ENCODE measurements around the gene PCDHA5.
"Not testable (repeated sequence)": the region's sequence is repeated elsewhere in the genome, so short reads cannot be mapped to it uniquely, and the experiment has no call there.

The PCDHA5 gene

DNA sequence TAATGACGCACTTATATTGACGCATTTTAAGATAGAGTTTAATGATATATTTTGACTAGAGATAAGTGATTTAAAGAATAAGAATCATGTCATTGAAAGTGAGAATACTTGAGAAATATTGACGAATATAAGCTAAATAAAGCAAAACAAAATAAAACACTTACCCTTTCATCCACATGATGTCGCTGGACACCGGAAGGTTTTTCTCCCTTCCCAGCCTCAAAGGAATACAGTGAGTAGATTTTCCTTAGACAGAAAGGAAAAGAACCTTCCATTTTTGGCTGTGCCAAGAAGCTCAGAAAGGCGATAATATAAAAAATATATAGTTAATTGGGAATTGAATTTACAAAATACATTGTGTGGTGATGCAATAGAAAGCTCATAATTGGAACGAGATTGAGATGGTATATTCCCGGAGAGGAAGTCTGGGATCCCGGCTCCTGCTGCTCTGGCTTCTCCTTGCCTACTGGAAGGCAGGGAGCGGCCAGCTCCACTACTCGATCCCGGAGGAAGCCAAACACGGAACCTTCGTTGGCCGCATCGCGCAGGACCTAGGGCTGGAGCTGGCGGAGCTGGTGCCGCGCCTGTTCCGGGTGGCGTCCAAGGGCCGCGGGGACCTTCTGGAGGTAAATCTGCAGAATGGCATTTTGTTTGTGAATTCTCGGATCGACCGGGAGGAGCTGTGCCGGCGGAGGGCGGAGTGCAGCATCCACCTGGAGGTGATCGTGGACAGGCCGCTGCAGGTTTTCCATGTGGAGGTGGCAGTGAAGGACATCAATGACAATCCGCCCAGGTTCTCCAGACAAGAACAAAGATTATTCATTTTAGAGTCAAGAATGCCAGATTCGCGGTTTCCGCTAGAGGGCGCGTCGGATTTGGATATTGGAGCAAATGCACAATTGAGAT, at the start of gene PCDHA5:
PCDHA5 (plus strand) TSS at position 239 of the 906 bp plus-strand sequence.
- peak; percentile 47 for DNase-seq (ENCODE audit: low spot score)

DNA sequence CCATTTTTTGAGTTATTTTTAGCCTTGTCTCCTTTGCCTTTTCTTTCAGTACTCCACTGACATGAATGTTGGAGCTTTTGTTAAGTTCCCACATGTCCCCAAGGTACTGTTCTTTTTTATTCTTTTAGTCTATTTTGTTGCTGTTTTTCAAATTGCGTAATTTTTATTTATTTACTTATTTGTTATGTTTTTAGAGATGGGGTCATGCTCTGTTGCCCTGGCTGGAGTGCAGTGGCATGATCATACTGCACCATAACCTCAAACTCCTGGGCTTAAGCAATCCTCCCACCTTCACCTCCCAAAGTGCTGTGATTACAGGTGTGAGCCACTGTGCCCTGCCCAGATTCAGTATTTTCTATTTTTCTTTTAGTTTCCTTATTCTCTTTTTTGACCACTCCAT, 40.9 kb upstream of the PCDHA5 start:
- DNase-seq (ENCODE audit: low spot score): no peak

DNA sequence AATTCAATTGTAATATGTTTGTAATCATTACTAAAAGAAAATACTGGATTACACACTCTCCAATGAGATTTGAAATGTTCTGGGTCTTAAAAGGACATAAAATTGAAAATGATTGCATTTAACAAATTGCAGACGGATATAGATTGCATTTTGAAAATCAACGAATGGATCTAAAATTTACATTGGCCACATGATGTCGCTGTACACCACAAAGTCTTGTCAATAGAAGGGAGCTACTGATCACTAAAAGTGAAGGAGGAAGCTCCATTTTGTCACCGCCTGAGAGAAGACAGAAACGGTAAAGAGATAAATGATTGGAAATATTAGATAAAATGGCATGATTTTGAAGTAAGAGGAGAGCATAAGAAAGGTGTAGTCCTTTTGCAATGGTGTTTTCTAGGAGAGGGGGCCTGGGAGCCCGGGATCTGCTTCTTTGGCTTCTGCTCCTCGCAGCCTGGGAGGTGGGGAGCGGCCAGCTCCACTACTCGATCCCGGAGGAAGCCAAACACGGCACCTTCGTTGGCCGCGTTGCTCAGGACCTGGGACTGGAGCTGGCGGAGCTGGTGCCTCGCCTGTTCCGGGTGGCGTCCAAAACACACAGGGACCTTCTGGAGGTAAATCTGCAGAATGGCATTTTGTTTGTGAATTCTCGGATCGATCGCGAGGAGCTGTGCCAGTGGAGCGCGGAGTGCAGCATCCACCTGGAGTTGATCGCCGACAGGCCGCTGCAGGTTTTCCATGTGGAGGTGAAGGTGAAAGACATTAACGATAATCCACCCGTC, 35.3 kb upstream of the PCDHA5 start, which contains the start of gene PCDHA1:
PCDHA1 (plus strand) TSS at position 236 of the 782 bp plus-strand sequence.
- DNase-seq (ENCODE audit: low spot score): peak; percentile 37

DNA sequence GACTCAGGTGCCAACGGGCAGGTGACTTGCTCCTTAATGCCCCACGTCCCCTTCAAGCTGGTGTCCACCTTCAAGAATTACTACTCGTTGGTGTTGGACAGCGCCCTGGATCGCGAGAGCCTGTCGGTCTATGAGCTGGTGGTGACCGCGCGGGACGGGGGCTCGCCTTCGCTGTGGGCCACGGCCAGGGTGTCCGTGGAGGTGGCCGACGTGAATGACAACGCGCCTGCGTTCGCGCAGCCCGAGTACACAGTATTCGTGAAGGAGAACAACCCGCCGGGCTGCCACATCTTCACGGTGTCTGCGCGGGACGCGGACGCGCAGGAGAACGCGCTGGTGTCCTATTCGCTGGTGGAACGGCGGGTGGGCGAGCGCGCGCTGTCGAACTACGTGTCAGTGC, 34.0 kb upstream of the PCDHA5 start:
- DNase-seq (ENCODE audit: low spot score): not testable (repeated sequence)

GRCh38 chr5:140787849-140788504, 33.4 kb upstream of the PCDHA5 start:
- not testable (repeated sequence) for DNase-seq (ENCODE audit: low spot score)

GRCh38 chr5:140791089-140791488, 30.3 kb upstream of the PCDHA5 start:
- DNase-seq (ENCODE audit: low spot score): no peak

DNA sequence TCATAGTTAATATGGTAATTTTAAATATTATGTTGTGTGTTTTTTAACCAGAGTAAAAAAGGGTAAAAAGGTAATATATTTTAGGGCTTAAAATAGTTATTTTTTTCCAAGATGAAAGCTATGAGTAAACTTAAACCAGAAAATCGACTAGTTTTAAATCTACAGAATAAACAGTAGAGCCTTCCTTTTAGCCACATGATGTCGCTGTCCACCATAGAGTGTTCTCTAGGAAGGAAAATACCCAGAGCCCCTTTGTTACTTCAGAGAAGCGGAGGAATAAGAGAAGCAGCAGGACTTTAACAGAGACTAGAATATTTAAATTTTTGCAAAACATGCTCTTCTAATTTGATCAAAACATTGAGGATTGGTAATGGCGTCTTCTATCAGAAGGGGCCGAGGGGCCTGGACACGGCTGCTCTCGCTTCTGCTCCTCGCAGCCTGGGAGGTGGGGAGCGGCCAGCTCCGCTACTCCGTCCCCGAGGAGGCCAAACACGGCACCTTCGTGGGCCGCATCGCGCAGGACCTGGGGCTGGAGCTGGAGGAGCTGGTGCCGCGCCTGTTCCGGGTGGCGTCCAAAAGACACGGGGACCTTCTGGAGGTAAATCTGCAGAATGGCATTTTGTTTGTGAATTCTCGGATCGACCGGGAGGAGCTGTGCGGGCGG, 26.7 kb upstream of the PCDHA5 start, which contains the start of gene PCDHA2:
PCDHA2 (plus strand) TSS at position 258 of the 664 bp plus-strand sequence.
- peak; percentile 11 for DNase-seq (ENCODE audit: low spot score)

DNA sequence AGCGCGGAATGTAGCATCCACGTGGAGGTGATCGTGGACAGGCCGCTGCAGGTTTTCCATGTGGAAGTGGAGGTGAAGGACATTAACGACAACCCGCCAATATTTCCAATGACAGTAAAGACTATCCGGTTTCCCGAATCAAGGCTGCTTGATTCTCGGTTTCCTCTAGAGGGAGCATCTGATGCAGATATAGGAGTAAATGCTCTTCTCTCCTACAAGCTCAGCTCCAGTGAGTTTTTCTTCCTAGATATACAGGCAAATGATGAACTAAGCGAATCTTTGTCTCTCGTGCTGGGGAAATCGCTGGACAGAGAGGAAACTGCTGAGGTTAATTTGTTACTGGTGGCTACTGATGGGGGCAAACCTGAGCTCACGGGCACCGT, 26.2 kb upstream of the PCDHA5 start:
- peak; percentile 4 for DNase-seq (ENCODE audit: low spot score)

DNA sequence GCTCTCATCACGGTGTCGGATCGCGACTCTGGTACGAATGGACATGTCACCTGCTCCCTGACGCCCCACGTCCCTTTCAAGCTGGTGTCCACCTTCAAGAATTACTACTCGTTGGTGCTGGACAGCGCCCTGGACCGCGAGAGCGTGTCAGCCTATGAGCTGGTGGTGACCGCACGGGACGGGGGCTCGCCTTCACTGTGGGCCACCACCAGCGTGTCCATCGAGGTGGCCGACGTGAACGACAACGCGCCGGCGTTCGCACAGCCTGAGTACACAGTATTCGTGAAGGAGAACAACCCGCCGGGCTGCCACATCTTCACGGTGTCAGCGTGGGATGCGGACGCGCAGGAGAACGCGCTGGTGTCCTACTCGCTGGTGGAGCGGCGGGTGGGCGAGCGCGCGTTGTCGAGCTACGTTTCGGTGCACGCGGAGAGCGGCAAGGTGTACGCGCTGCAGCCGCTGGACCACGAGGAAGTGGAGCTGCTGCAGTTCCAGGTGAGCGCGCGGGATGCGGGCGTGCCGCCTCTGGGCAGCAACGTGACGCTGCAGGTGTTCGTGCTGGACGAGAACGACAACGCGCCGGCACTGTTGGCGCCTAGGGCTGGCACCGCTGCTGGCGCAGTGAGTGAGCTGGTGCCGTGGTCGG, 25.2 kb upstream of the PCDHA5 start:
- DNase-seq (ENCODE audit: low spot score): not testable (repeated sequence)

- DNase-seq (ENCODE audit: low spot score): no peak
These were observed 24.7 kb upstream of the PCDHA5 start for GRCh38 chr5:140796718-140797095.

DNA sequence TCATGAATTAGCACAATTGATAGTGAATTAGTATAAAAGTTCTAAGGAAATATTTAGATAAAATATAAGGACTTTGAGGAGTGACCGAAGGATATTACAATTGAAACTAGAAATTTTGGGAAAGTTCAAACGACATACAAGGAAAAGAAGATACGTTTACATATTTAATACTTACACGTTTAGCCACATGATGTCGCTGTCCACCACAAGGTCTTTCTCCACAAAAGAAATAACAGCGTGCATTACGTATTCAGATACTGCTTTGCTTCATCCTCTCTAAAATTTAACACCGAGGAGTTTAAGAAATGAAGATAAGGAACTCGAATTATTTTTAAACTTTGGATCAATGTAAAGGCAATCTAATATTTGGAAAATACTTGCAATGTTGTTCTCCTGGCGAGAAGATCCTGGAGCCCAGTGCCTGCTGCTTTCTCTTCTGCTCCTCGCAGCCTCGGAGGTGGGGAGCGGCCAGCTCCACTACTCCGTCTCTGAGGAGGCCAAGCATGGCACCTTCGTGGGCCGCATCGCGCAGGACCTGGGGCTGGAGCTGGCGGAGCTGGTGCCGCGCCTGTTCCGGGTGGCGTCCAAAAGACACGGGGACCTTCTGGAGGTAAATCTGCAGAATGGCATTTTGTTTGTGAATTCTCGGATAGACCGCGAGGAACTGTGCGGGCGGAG, 20.5 kb upstream of the PCDHA5 start, which contains the start of gene PCDHA3:
PCDHA3 (plus strand) TSS at position 242 of the 678 bp plus-strand sequence.
- peak; percentile 5 for DNase-seq (ENCODE audit: low spot score)

- DNase-seq (ENCODE audit: low spot score): no peak
These were observed 19.9 kb upstream of the PCDHA5 start for GRCh38 chr5:140801494-140801841.

- DNase-seq (ENCODE audit: low spot score): not testable (repeated sequence)
These were observed 19.0 kb upstream of the PCDHA5 start for GRCh38 chr5:140802381-140802780.

DNA sequence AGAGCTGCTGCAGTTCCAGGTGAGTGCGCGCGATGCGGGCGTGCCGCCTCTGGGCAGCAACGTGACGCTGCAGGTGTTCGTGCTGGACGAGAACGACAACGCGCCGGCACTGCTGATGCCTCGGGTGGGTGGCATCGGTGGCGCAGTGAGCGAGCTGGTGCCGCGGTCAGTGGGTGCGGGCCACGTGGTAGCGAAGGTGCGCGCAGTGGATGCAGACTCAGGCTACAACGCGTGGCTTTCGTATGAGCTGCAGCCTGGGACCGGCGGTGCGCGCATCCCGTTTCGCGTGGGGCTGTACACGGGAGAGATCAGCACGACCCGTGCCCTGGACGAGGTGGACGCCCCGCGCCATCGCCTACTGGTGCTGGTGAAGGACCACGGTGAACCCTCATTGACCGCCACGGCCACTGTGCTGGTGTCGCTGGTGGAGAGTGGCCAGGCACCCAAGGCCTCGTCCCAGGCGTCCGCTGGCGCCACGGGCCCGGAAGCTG, 18.6 kb upstream of the PCDHA5 start:
- no peak for DNase-seq (ENCODE audit: low spot score)

GRCh38 chr5:140806834-140807775, 14.3 kb upstream of the PCDHA5 start, which contains the start of gene PCDHA4:
PCDHA4 (plus strand) TSS chr5:140807068.
- DNase-seq (ENCODE audit: low spot score): peak; percentile 15

- not testable (repeated sequence) for DNase-seq (ENCODE audit: low spot score)
These were observed 13.0 kb upstream of the PCDHA5 start for GRCh38 chr5:140808241-140808888.

DNA sequence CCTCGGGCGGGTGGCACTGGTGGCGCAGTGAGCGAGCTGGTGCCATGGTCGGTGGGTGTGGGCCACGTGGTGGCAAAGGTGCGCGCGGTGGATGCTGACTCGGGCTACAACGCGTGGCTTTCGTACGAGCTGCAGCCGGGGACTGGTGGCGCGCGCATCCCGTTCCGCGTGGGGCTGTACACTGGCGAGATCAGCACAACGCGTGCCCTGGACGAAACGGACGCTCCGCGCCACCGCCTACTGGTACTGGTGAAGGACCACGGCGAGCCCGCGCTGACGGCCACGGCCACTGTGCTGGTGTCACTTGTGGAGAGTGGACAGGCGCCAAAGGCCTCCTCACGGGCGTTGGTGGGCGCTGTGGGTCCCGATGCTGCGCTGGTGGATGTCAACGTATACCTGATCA, 12.5 kb upstream of the PCDHA5 start:
- no peak for DNase-seq (ENCODE audit: low spot score)

DNA sequence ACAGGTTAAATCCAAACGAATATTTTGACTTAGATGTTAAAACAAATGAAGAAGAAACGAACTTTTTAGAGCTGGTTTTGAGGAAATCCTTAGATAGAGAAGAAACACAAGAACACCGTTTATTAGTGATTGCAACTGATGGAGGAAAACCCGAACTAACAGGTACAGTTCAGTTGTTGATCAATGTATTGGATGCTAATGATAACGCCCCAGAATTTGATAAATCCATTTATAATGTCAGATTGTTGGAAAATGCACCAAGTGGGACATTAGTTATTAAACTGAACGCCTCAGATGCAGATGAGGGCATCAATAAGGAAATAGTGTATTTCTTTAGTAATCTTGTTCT, 842 bp downstream of the PCDHA5 start:
- no peak for DNase-seq (ENCODE audit: low spot score)

- DNase-seq (ENCODE audit: low spot score): not testable (repeated sequence)
These were observed 1.6 kb downstream of the PCDHA5 start for GRCh38 chr5:140822969-140823368.
